SK-N-MC (cell line): ENCODE results near the gene AFDN.

Source experiments
- EZH2 ChIP-seq: fragments of 200-600 bp; sonication (generic); IDR thresholded peaks from one replicate; pipeline ENCODE4 v1.6.1; 2017; ENCODE audit warnings: antibody characterized with exemption
- FOXP2 ChIP-seq: optimal IDR thresholded peaks from 2 replicates; pipeline ENCODE3; 2011; ENCODE audit warnings: mild to moderate bottlenecking, moderate library complexity; ENCODE audit not compliant: insufficient read depth; ENCODE audit errors: extremely low read length, control extremely low read depth
- POLR2AphosphoS5 ChIP-seq: IDR thresholded peaks from 2 replicates; pipeline ENCODE4 v1.6.1; 2012; ENCODE audit warnings: mild to moderate bottlenecking, low read depth, low read length, borderline replicate concordance

DNA sequence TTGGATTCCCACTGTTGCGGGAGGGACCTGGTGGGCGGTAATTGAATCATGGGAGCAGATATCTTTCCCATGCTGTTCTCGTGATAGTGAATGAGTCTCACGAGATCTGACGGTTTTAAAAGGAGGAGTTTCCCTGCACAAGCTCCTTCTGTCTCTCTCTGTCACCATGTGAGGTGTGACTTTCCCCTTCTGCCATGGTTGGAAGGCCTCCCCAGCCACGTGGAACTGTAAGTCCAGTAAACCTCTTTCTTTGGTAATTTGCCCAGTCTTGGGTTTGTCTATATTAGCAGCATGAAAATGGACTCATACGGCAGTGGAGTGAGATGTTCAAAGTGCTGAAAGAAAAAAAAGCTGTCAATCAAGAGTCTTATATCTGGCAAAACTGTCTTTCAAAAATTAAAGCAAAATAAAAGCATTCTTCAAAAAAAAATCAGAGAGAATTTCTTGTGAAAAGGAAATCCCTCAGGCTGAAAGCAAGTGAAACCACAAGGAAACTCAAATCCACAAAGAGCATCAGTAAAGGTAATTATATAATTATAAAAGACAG is 155.3 kb downstream of the AFDN start:
- TF ChIP-seq EZH2 = no peak
- TF ChIP-seq POLR2AphosphoS5 = no peak
- TF ChIP-seq FOXP2 = no peak
